Stimulated activated CD8-positive, alpha-beta memory T cell treated with anti-CD3 and anti-CD28 coated beads, Interleukin-4, amount 100 ng/mL, for 4 hours (primary cell): ENCODE results near the gene TFEB.

Experiments used
- DNase-seq, 2 donors: peaks; one replicate each; pipeline ENCODE4 v3.0.0-alpha.2; 2020; ENCODE audit warnings: low read depth in 2 of 2, low spot score in 1 of 2

The TFEB gene

GRCh38 chr6:41724228-41724580, 11.2 kb downstream of the TFEB start:
- no peak for DNase-seq

GRCh38 chr6:41723530-41724227, 11.7 kb downstream of the TFEB start:
- no peak for DNase-seq

- no peak for DNase-seq
These were observed 12.4 kb downstream of the TFEB start for GRCh38 chr6:41722969-41723529.

GRCh38 chr6:41721414-41721813, 14.0 kb downstream of the TFEB start:
- no peak for DNase-seq

- no peak for DNase-seq
These were observed 14.6 kb downstream of the TFEB start for GRCh38 chr6:41720783-41721182.

GRCh38 chr6:41720262-41720620, 15.2 kb downstream of the TFEB start:
- DNase-seq: no peak

GRCh38 chr6:41719436-41720261, 15.8 kb downstream of the TFEB start:
- no peak for DNase-seq

GRCh38 chr6:41718828-41719227, 16.6 kb downstream of the TFEB start:
- no peak for DNase-seq

- no peak for DNase-seq
These were observed 18.0 kb downstream of the TFEB start for GRCh38 chr6:41717392-41717736.

- no peak for DNase-seq
These were observed 18.7 kb downstream of the TFEB start for GRCh38 chr6:41716516-41717391.

GRCh38 chr6:41715795-41716515, 19.5 kb downstream of the TFEB start:
- no peak for DNase-seq

- DNase-seq: no peak
These were observed 20.7 kb downstream of the TFEB start for GRCh38 chr6:41714556-41715273.

- DNase-seq: no peak
These were observed 21.6 kb downstream of the TFEB start for GRCh38 chr6:41713650-41714291.

- DNase-seq: no peak
These were observed 22.2 kb downstream of the TFEB start for GRCh38 chr6:41713159-41713649.

- no peak for DNase-seq
These were observed 22.7 kb downstream of the TFEB start for GRCh38 chr6:41712651-41713103.

- no peak for DNase-seq
These were observed 23.9 kb downstream of the TFEB start for GRCh38 chr6:41711323-41712038.

GRCh38 chr6:41709375-41709774, 26.0 kb downstream of the TFEB start:
- DNase-seq: no peak

- DNase-seq: no peak
These were observed 26.6 kb downstream of the TFEB start for GRCh38 chr6:41708856-41709255.
